ENCODE measurements around the gene GAR1.
"Not testable (repeated sequence)": the region's sequence is repeated elsewhere in the genome, so short reads cannot be mapped to it uniquely, and the experiment has no call there.

The GAR1 gene

GRCh38 chr4:109815151-109816081 is at the start of gene GAR1:
TSS of gene GAR1 (plus strand) at chr4:109815762. CDS start at chr4:109816165, 403 bp downstream.
- DNase-seq = peak; percentile 58 to 75 (median 60)

- not testable (repeated sequence) for DNase-seq
These were observed 33.5 kb upstream of the GAR1 start for GRCh38 chr4:109782092-109782491.

DNA sequence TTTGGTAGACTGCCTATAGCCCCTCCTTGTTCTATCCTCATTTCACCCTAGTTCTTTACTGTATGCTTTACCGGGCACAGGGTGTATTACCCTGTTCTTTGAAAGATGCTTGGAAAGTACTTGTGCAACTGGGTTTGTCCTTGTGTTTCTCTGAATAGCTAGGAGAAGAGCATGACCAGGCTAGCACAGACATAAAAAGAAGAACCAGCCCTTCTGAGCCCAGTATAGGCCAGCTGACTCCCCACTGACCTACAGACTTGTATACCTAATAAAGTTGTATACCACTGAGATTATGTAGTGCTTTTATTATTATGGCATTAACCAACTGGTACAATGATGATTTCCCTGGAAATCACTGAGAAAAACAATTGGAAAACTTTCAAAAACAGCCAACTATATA is 28.7 kb upstream of the GAR1 start:
- DNase-seq = no peak

DNA sequence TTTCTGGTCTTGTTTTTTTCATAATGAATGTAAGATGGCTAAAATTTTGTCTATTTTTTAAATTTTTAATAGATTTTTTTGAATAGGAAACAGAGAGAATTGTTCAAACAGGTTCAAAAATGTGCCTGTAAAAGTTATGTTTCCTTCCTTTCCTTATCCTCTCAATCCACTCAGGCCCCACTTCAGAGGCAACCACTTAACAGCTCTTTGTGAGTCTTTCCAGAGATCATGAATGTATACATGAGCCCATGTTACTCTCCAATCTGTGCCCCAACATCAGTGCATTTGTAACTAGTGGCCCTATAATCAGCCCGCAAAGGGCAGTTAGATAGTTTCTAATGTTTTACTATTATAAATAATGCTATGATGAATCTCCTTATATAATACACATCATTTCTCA is 27.8 kb upstream of the GAR1 start:
- DNase-seq = no peak

GRCh38 chr4:109795059-109795458 is 20.5 kb upstream of the GAR1 start:
- DNase-seq = no peak

DNA sequence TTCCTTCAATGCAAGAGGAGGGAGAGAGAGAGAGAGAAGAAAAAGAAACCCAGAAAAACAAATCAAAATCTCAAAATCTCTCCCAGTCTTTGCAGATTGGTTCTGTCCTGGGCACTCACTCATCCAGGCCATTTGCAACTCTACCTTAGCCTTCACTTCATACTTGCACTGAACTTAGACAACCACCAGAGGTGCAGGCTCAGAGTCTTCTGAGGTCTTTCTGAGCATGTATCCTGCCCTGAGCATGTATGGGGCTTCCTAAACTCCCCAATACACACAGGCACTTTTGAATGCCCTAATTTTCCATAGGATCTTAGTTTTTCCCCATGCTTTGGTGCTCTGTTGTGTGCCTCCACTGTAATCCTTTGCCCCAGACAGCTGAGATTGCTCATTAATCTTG is 16.7 kb upstream of the GAR1 start:
- no peak for DNase-seq

GRCh38 chr4:109801099-109801789 is 14.3 kb upstream of the GAR1 start:
- DNase-seq = no peak

DNA sequence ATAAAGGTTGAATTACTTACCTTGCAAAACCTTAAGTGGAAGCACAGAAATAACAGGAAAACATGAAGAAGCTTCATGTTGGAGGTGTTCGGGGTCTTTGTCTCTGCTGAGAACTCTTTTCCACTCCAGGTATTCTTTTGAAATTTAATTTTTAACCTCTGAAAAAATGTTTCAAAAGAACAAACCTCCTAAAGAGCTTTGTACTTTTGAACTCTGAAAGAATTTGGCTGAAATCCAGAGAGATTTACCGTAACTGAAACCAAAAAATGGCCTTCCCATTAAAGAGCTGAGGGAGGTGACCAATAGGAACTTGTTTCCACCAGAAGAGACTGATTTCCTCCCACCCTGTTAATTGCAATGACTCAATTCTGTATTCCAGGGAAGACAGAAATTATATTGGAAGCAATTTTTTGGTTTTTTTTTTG is 13.7 kb upstream of the GAR1 start, which contains the start of gene CFI:
CFI (minus strand) TSS at position 105 of the 425 bp plus-strand sequence; CDS start at position 77, 28 bp downstream.
- no peak for DNase-seq

GRCh38 chr4:109803924-109804571 is 11.5 kb upstream of the GAR1 start:
- DNase-seq = no peak

- DNase-seq = no peak
These were observed 5.9 kb upstream of the GAR1 start for GRCh38 chr4:109809655-109810054.

DNA sequence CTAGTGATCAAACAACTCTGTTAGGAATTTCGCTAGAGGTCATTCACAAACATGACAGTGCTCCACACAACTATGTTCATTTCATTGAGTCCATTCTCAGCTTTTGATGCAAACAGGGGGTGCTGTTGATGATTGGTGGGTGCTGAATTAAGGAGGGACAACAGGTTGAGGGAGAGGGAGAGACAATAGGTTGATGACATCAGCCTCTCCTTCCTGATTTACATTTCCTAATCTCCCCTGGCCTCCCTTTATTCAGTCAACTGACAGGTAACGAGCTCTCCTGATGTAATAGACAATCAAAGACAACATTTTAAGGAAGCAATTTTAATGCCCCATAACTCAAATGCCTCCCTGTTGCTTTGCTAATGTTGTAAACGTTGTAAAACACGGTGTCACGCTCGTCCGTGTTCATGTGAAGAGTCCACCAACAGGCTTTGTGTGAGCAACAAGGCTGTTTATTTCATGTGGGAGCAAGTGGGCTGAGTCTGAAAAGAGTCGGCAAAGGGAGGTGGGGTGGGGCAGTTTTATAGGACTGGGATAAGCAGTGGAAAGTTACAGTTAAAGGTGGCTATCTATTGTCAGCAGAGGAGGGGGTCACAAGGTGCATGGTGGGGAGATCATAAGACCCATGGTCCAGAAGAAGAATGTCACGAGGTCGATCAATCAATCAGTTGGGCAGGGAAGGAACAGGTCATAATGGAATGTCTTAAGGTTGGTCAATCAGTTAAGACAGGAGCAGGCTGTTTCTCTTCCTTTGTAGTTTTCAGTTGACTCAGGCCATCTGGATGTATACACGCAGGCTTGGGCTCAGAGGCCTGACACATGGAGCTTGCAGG is 4.8 kb upstream of the GAR1 start:
- no peak for DNase-seq

DNA sequence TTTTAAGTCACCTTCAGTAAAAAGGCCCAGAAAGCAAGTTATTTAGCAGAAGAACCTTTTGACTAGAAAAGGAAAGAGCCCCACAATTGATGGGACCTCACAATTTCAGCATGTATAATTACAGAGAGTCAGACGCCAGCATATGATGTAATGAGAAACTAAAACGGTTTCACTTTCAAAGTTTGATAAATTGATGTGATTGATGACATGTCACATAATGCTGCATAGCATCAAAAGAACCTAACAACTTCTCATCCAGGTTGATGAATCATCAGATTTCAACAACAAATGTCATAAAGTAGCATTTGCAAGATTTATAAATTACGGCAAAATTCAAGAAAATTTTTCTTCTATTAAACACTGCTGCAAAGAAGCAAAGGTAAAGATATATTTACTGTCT is 3.9 kb upstream of the GAR1 start:
- DNase-seq = no peak

DNA sequence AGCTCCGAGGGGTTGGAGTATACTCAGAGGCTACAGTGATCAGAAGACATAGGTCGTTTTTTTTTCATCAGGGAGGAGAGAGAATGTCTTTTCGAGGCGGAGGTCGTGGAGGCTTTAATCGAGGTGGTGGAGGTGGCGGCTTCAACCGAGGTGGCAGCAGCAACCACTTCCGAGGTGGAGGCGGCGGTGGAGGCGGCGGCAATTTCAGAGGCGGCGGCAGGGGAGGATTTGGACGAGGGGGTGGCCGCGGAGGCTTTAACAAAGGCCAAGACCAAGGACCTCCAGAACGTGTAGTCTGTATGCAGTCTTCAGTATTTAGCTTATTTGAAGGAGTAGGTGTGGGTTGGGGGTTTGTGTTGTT is 500 bp downstream of the GAR1 start:
- peak; percentile 4 to 23 (median 10) for DNase-seq

- no peak for DNase-seq
These were observed 1.3 kb downstream of the GAR1 start for GRCh38 chr4:109816894-109817293.

DNA sequence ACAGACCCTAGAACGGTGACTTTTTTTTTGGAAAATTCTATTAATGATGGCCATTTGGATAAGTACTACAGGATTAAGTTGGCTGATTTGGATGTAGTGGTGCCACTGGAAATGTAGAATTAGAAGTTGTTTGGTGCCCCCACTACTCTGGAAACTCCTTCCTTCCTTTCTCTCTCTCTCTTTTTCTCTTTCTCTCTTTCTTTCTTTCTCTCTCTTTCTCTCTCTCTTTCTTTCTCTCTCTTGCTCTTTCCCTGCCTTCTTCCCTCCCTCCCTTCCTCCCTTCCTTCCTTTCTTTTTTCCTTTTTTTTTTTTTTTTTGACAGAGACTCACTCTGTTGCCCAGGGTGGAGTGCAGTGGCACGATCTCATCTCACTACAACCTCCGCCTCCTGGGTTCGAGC is 2.7 kb downstream of the GAR1 start:
- no peak for DNase-seq

GRCh38 chr4:109820563-109820962 is 5.0 kb downstream of the GAR1 start:
- no peak for DNase-seq

DNA sequence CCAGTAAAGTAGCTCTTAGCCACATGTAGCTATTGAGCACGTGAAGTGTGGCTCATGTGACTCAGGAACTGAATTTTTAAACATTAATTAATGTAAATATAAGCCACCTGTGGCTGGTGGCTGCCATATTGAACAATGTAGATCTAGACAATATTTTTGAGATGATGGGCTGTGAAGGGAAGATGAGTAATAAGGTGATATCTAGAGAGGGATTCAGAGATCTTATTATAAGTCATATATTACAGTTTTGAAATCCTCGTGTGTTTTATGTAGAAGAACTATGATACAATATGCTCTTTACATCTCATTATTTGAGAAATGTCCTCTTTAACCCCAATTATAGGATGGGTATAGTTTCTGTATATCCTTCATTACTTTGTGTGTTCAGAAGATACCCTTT is 5.6 kb downstream of the GAR1 start:
- DNase-seq = no peak

GRCh38 chr4:109826719-109827118 is 11.2 kb downstream of the GAR1 start:
- DNase-seq = no peak

DNA sequence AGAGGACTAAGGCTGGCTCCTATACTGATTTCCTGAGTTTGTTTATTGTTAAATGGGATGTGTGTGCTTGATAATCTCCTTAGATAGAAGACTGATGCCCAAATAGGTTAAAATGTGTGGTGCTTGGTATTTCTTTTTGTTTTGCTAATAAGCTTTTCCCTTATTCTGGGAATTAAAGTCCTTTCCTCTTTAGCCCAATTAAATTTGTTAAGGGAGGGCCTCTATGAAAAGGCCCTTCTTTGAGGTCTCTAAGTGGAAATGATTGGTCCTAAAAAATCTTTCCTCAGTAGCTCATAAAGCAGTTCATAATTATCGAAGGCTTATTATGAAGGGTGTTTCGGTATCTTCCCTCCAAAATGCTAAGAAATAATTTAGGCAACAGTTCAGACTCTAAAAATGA is 12.1 kb downstream of the GAR1 start, which contains the start of gene RRH:
RRH (plus strand) TSS at position 301 of the 400 bp plus-strand sequence; CDS start at position 357, 56 bp downstream.
- no peak for DNase-seq

DNA sequence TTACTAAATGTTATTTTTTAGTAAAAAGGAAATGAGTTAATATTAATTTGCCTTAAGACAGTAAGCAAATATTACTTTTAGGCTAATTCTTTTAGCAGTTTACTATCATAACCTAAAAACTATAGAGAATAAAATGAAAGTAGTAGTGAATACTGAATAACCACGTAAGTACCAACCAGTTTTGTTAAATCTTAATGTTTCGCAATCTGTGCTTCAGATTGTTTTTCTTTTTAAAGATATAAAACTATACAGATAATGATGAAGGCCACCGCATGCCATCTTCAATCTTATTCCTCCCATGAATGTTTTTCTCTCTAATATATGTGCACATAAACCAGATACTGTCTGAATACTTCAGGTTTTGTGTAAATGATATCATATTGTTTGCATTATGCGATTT is 18.2 kb downstream of the GAR1 start:
- no peak for DNase-seq

GRCh38 chr4:109836985-109837384 is 21.4 kb downstream of the GAR1 start:
- no peak for DNase-seq

DNA sequence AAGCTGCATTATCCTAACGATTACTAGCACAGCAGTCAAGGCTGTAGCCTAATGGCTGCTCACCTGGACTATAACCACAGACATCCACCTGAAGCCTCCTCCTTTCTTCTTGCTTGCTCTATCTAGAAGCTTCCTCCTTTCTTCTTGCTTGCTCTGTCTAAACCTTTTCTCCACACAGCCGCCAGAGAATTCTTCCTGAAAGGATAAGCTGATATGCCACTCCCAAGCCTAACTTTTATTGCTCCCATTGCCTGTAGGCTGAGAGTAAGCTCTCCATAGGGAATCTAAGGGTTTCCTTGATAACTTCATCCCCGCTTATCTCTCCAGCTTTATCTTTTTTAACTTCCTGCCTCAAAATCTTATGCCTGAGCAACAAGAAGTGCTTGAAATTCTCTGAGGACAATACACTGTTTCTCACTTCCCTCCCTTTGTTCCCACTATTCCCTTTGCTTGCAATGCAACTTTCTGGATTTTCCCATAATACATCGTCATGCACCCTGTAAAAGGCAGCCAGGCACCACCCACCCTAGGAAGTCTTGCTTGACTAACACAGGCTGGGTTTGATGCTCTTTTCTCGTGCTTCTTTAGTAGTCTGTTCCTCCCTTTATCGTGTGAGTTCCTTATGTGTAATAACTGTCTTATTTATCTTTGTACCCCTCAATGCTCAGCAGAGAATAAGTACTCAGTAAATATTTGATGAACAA is 31.0 kb downstream of the GAR1 start:
- DNase-seq = no peak

Measured in activated naive CD4-positive, alpha-beta T cell (primary cell).